H1 (cell line): ENCODE data around the gene QRICH1. TPM values are rescaled to one million over a fixed set of nuclear protein-coding genes. Genes with fewer than 3 reads are reported as not detected.

Experiments
- CTCF ChIA-PET: fragments of 300-600 bp; sonication (Branson Sonifier 250); formaldehyde crosslinking; loops from one replicate; lab custom pipeline; 2021; ENCODE audit not compliant: partially characterized antibody; lab: Charles Lee
- POLR2A ChIA-PET: fragments of 300-600 bp; sonication (Branson Sonifier 250); formaldehyde crosslinking; loops from one replicate; lab custom pipeline; 2021; ENCODE audit warnings: inconsistent platforms; ENCODE audit not compliant: partially characterized antibody; lab: Charles Lee
- DNase-seq, 2 experiments: peaks; one replicate each; pipeline versions ENCODE4 v3.0.0 to v3.0.0-alpha.2; 2010 to 2022; ENCODE audit warnings: low spot score in 2 of 2, low read depth in 1 of 2, mixed read lengths in 1 of 2
- FAIRE-seq: peaks from 2 replicates; lab custom pipeline; 2011; peaks lifted over from hg19 to GRCh38; lab: Jason Lieb, UNC
- H2AFZ ChIP-seq: 2 replicates; pipeline ENCODE4 v1.8.1; 2012; ENCODE audit warnings: low read length, inconsistent platforms
- H2AK5ac ChIP-seq: 2 replicates; pipeline ENCODE4 v1.6.1; 2013; ENCODE audit warnings: low read depth, low read length
- H2BK120ac ChIP-seq: replicated peaks from 2 replicates; pipeline ENCODE3; 2013; ENCODE audit warnings: low read depth, low read length, inconsistent platforms
- H2BK12ac ChIP-seq: 2 replicates; pipeline ENCODE4 v1.6.1; 2013; ENCODE audit warnings: low read depth, low read length
- H2BK15ac ChIP-seq: 2 replicates; pipeline ENCODE4 v1.6.1; 2013; ENCODE audit warnings: low read length
- H2BK20ac ChIP-seq: 2 replicates; pipeline ENCODE4 v1.6.1; 2013; ENCODE audit warnings: low read length
- H2BK5ac ChIP-seq: 2 replicates; pipeline ENCODE4 v1.6.1; 2013; ENCODE audit warnings: low read depth, low read length
- H3K14ac ChIP-seq: 2 replicates; pipeline ENCODE4 v1.6.1; 2013; ENCODE audit warnings: inconsistent platforms; ENCODE audit not compliant: insufficient read length
- H3K18ac ChIP-seq: 2 replicates; pipeline ENCODE4 v1.6.1; 2013; ENCODE audit warnings: low read length; ENCODE audit errors: extremely low read depth
- H3K23ac ChIP-seq: 2 replicates; pipeline ENCODE4 v1.6.1; 2013; ENCODE audit warnings: inconsistent platforms; ENCODE audit not compliant: insufficient read length
- H3K23me2 ChIP-seq: 2 replicates; pipeline ENCODE4 v1.6.1; 2013; ENCODE audit warnings: low read depth, low read length
- H3K27ac ChIP-seq: 2 replicates; pipeline ENCODE4 v1.6.1; 2011; ENCODE audit warnings: low read depth, low read length, inconsistent platforms
- H3K27me3 ChIP-seq, 4 experiments: replicated peaks in 1 of 4; 1 replicate in 1 of 4; 2 replicates in 3 of 4; pipeline versions ENCODE4 v1.6.1 to v1.8.1; 2011 to 2013; ENCODE audit warnings: low read length in 3 of 4, mild to moderate bottlenecking in 3 of 4, inconsistent platforms in 2 of 4, mixed read lengths in 2 of 4, moderate library complexity in 1 of 4; ENCODE audit not compliant: control insufficient read depth in 3 of 4, insufficient read depth in 3 of 4; ENCODE audit errors: extremely low read depth in 1 of 4
- H3K36me3 ChIP-seq, 4 experiments: 2 replicates each; pipeline versions ENCODE4 v1.6.1 to v1.8.1; 2011 to 2013; ENCODE audit warnings: mild to moderate bottlenecking in 4 of 4, low read length in 3 of 4, moderate library complexity in 2 of 4, control low read depth in 1 of 4, inconsistent platforms in 1 of 4; ENCODE audit not compliant: insufficient read depth in 4 of 4, control insufficient read depth in 2 of 4
- H3K4ac ChIP-seq: replicated peaks from 2 replicates; pipeline ENCODE3; 2013; ENCODE audit warnings: low read length, low read depth, mixed read lengths, inconsistent platforms; ENCODE audit not compliant: insufficient read length
- H3K4me1 ChIP-seq, 4 experiments: replicated peaks in 1 of 4; 1 replicate in 1 of 4; 2 replicates in 3 of 4; pipeline versions ENCODE4 v1.6.1 to v1.8.1; 2011 to 2013; ENCODE audit warnings: low read length in 3 of 4, inconsistent platforms in 2 of 4, mixed read lengths in 1 of 4; ENCODE audit not compliant: insufficient read depth in 4 of 4, control insufficient read depth in 3 of 4
- H3K4me2 ChIP-seq, 2 experiments: 2 replicates each; pipeline versions ENCODE4 v1.6.1 to v1.8.1; 2011 to 2013; ENCODE audit warnings: low read depth in 2 of 2, low read length in 2 of 2, control low read depth in 1 of 2, inconsistent platforms in 1 of 2, mild to moderate bottlenecking in 1 of 2; ENCODE audit not compliant: insufficient read depth in 1 of 2
- H3K4me3 ChIP-seq, 4 experiments: fragments of 200-600, 300-600 bp in 1 of 4; sonication (generic), shearing (Covaris generic), sonication (Bioruptor Twin) in 1 of 4; 2 replicates each; pipeline versions ENCODE4 v1.5.1 to v1.8.1; 2011 to 2016; ENCODE audit warnings: low read length in 4 of 4, low read depth in 3 of 4, control low read depth in 2 of 4, inconsistent platforms in 2 of 4, mild to moderate bottlenecking in 2 of 4, mixed read lengths in 1 of 4, moderate library complexity in 1 of 4; ENCODE audit not compliant: insufficient read depth in 2 of 4; ENCODE audit errors: extremely low read depth in 1 of 4
- H3K56ac ChIP-seq: replicated peaks from 2 replicates; pipeline ENCODE3; 2013; ENCODE audit warnings: low read depth, mild to moderate bottlenecking, mixed read lengths, low read length, inconsistent platforms; ENCODE audit not compliant: insufficient read length
- H3K79me1 ChIP-seq: 2 replicates; pipeline ENCODE4 v1.6.1; 2013; ENCODE audit warnings: low read depth, low read length, control low read depth
- H3K79me2 ChIP-seq, 2 experiments: 2 replicates each; pipeline versions ENCODE4 v1.6.1 to v1.8.1; 2012 to 2013; ENCODE audit warnings: low read length in 2 of 2, mild to moderate bottlenecking in 2 of 2, inconsistent platforms in 1 of 2; ENCODE audit not compliant: insufficient read depth in 2 of 2, control insufficient read depth in 1 of 2
- H3K9ac ChIP-seq, 4 experiments: replicated peaks in 1 of 4; 1 replicate in 1 of 4; 2 replicates in 3 of 4; pipeline versions ENCODE4 v1.6.1 to v1.8.1; 2011 to 2013; ENCODE audit warnings: low read depth in 3 of 4, low read length in 3 of 4, control low read depth in 2 of 4, mild to moderate bottlenecking in 2 of 4, moderate library complexity in 2 of 4, inconsistent platforms in 1 of 4; ENCODE audit errors: extremely low read depth in 1 of 4
- H3K9me3 ChIP-seq, 2 experiments: 2 replicates each; pipeline versions ENCODE4 v1.6.1 to v1.8.1; 2012 to 2013; ENCODE audit warnings: mild to moderate bottlenecking in 2 of 2, moderate library complexity in 2 of 2, control low read depth in 1 of 2, inconsistent platforms in 1 of 2, low read depth in 1 of 2, low read length in 1 of 2, mixed read lengths in 1 of 2; ENCODE audit not compliant: insufficient read depth in 2 of 2
- H4K20me1 ChIP-seq, 2 experiments: replicated peaks in 1 of 2; 2 replicates each; pipeline versions ENCODE3 to v1.8.1; 2011 to 2013; ENCODE audit warnings: inconsistent platforms in 2 of 2, low read length in 2 of 2, mild to moderate bottlenecking in 1 of 2; ENCODE audit not compliant: insufficient read depth in 2 of 2, control insufficient read depth in 1 of 2
- H4K5ac ChIP-seq: 2 replicates; pipeline ENCODE4 v1.6.1; 2013; ENCODE audit warnings: low read length, low read depth, mixed read lengths, inconsistent platforms; ENCODE audit not compliant: insufficient read length
- H4K8ac ChIP-seq: 2 replicates; pipeline ENCODE4 v1.8.0; 2013; ENCODE audit warnings: mild to moderate bottlenecking, moderate library complexity, low read length, inconsistent platforms; ENCODE audit not compliant: insufficient read depth; ENCODE audit errors: extremely low read depth
- H4K91ac ChIP-seq: replicated peaks from 2 replicates; pipeline ENCODE3; 2013; ENCODE audit warnings: low read length, mixed read lengths, inconsistent platforms; ENCODE audit not compliant: insufficient read length
- CREB1 ChIP-seq: IDR thresholded peaks from 2 replicates; pipeline ENCODE4 v1.6.1; 2012; ENCODE audit warnings: inconsistent platforms
- EP300 ChIP-seq, 2 experiments: IDR thresholded peaks; 1 replicate in 1 of 2; 2 replicates in 1 of 2; pipeline ENCODE4 v1.6.1; 2011 to 2012; ENCODE audit warnings: low read depth in 2 of 2, low read length in 2 of 2, mild to moderate bottlenecking in 2 of 2, borderline replicate concordance in 1 of 2, inconsistent platforms in 1 of 2, moderate library complexity in 1 of 2
- GABPA ChIP-seq: IDR thresholded peaks from 2 replicates; pipeline ENCODE4 v1.6.1; 2011; ENCODE audit warnings: mild to moderate bottlenecking, low read length, moderate library complexity, borderline replicate concordance; ENCODE audit not compliant: insufficient read depth
- GTF2F1 ChIP-seq: IDR thresholded peaks from 2 replicates; pipeline ENCODE4 v1.6.1; 2012; ENCODE audit warnings: low read depth, low read length, improper control_type of control experiment, borderline replicate concordance
- POLR2AphosphoS5 ChIP-seq: IDR thresholded peaks from 2 replicates; pipeline ENCODE4 v1.6.1; 2011; ENCODE audit warnings: low read depth, low read length
- RAD21 ChIP-seq, 2 experiments: IDR thresholded peaks in 1 of 2; conservative IDR thresholded peaks in 1 of 2; 2 replicates each; pipeline ENCODE4 v1.6.1; 2011; ENCODE audit warnings: low read depth in 2 of 2, low read length in 2 of 2, improper control_type of control experiment in 1 of 2, inconsistent platforms in 1 of 2, mild to moderate bottlenecking in 1 of 2, moderate library complexity in 1 of 2
- WGBS, 2 experiments: shearing (Covaris generic) in 1 of 2; methylation state at CpG; one replicate each; pipeline versions ENCODE4 v1.1.6 to v1.1.7; 2013 to 2015; ENCODE audit warnings: low lambda C conversion rate in 2 of 2, mixed read lengths in 2 of 2, inconsistent platforms in 1 of 2, low coverage in 1 of 2, missing lambda C conversion rate in 1 of 2; ENCODE audit not compliant: insufficient replicate concordance in 2 of 2, insufficient coverage in 1 of 2, insufficient read length in 1 of 2; ENCODE audit errors: extremely low coverage in 1 of 2, missing lambda C conversion rate in 1 of 2; 5-methylcytosine and 5-hydroxymethylcytosine counted together
- polyA plus RNA-seq, 7 experiments: library from polyadenylated mRNA; depleted of rRNA in 3 of 7; stranded (reverse) in 5 of 7; unstranded in 2 of 7; fragments of >200 nt in 5 of 7; fragments of 200-250 nt in 2 of 7; gene quantifications; 1 replicate in 5 of 7; 2 replicates in 1 of 7; 4 replicates in 1 of 7; pipeline versions ENCODE4 v1.2.1 to v1.2.3, GENCODE V29; 2011 to 2013; ENCODE audit warnings: missing spikeins in 2 of 7, mixed read lengths in 2 of 7
- total RNA-seq: library from RNA; stranded (reverse); fragmentation: NEBNext Ultra II Directional; extraction: Animal tissue kit (Norgen Biotek cat#: 25700); gene quantifications from 2 replicates; pipeline ENCODE4 v1.2.1, GENCODE V29; 2021
- TF ChIP-seq, protein P1 (sequence below): IDR thresholded peaks from 2 replicates; pipeline ENCODE4 v1.6.1; 2012; ENCODE audit warnings: inconsistent platforms

The QRICH1 gene
- total and polyA plus RNA-seq, 2 of the 8 experiments (the other 6 are each of a cell fraction or from before 2014, with no cell fraction given), result 128 to 142 TPM

DNA sequence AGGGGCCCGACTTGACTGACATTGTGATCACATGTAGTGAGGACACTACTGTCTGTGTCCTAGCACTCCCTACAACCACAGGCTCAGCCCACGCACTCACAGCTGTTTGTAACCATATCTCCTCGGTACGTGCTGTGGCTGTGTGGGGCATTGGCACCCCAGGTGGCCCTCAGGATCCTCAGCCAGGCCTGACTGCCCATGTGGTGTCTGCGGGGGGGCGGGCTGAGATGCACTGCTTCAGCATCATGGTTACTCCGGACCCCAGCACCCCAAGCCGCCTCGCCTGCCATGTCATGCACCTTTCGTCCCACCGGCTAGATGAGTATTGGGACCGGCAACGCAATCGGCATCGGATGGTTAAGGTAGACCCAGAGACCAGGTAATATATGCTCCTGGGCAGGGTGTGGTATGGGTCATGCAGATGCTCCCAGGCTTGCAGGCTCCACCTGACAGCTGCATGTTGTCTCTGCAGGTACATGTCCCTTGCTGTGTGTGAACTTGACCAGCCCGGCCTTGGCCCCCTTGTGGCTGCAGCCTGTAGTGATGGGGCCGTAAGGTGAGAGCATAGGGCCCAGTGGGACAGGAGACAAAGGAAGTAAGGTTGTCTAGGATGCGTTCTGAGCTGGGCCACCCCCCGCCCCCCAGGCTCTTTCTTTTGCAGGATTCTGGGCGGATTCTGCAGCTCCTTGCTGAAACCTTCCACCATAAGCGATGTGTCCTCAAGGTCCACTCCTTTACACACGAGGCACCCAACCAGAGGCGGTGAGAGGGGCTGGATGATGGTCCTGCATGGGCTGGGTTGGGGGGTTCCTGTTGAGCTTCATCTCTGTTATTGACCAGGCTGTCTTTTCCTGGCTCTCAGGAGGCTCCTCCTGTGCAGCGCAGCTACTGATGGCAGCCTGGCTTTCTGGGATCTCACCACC, 79.9 kb downstream of the QRICH1 start:
- H2BK5ac ChIP-seq, result no peak overlapping the region; the same call in 1 of the 2 replicates
- no peak overlapping the region for H3K14ac ChIP-seq
- no peak overlapping the region for H2BK20ac ChIP-seq
- no peak overlapping the region for H3K23ac ChIP-seq
- no peak overlapping the region for H3K4me3 ChIP-seq
- POLR2A ChIA-PET, result interaction anchor here (0.8 to 38.8 kb wide), 8 partner anchors 1 to 350 kb away, joined by 3 to 1518 read pairs (median 72); partner anchors contain the start of genes DALRD3, IMPDH2, NDUFAF3 and P4HTM
- no peak overlapping the region for H2AFZ ChIP-seq
- H4K91ac ChIP-seq, result no peak overlapping the region
- H3K56ac ChIP-seq, result no peak overlapping the region
- H2AK5ac ChIP-seq, result no peak overlapping the region
- CTCF ChIA-PET, result interaction anchor here (0.5 to 24.3 kb wide), 17 partner anchors 9 to 326 kb away, joined by 3 to 467 read pairs (median 4); partner anchors contain the start of genes NDUFAF3, P4HTM and WDR6
- no peak overlapping the region for H3K27ac ChIP-seq
- peak overlapping the region; percentile 60; the same call in 1 of the 2 replicates for H2BK12ac ChIP-seq
- 84% methylated on average over 24 of the region's 24 CpGs; no CpG with 5 or more reads in 1 of the 2 experiments for WGBS, 2 experiments
- no peak overlapping the region for H4K5ac ChIP-seq
- peaks cover 36 to 45% of the 10 kb centered on the region in 2 experiments for H4K20me1 ChIP-seq
- no peak overlapping the region for H3K9ac ChIP-seq
- H2BK120ac ChIP-seq, result no peak overlapping the region
- FAIRE-seq (no peak), DNase-seq (peak; percentile 49 to 86)
- H4K8ac ChIP-seq, result no peak overlapping the region
- H3K27me3 ChIP-seq, result no peaks in the 10 kb centered on the region
- no peak overlapping the region for H3K4ac ChIP-seq
- no peak overlapping the region for H3K18ac ChIP-seq
- no peaks in the 10 kb centered on the region for H3K9me3 ChIP-seq
- peaks cover 4 to 46% of the 10 kb centered on the region in 2 experiments for H3K79me2 ChIP-seq
- H3K23me2 ChIP-seq, result peaks cover 12% of the 10 kb centered on the region
- H3K4me2 ChIP-seq, result no peak overlapping the region
- no peak overlapping the region for H2BK15ac ChIP-seq
- peaks cover 15 to 55% (median 32%) of the 10 kb centered on the region in 4 experiments for H3K36me3 ChIP-seq
- peaks cover 12% of the 10 kb centered on the region for H3K79me1 ChIP-seq
- peaks cover 0 to 8% (median 4%) of the 10 kb centered on the region in 4 experiments; a peak in 5 of 7 replicates for H3K4me1 ChIP-seq
- TF ChIP-seq CREB1 (peak; percentile 65), POLR2AphosphoS5 (peak; percentile 50), GABPA (peak; percentile 43; the same call in 1 of the 2 replicates), EP300 (IDR thresholded peaks at IDR 0.05; ENCODE audit: borderline replicate concordance in 1 of 2, low read depth in 2 of 2, low read length in 2 of 2) (no peak), GTF2F1 (no peak), RAD21 (IDR thresholded peaks at IDR 0.05 in 1 of 2, conservative IDR thresholded peaks at IDR 0.05 in 1 of 2; ENCODE audit: low read depth in 2 of 2, low read length in 2 of 2) (peak; percentile 52 to 66; a peak in 3 of 4 replicates)
- TF ChIP-seq, protein P1, sequence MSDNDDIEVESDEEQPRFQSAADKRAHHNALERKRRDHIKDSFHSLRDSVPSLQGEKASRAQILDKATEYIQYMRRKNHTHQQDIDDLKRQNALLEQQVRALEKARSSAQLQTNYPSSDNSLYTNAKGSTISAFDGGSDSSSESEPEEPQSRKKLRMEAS, result peak; percentile 58; the same call in 1 of the 2 replicates
